Sigmoid colon (tissue), 4 donors: ENCODE measurements around the gene SUMF1.

Experiments
- EP300 ChIP-seq, 4 donors: sonication (generic); formaldehyde crosslinking; IDR thresholded peaks; one replicate each; pipeline ENCODE4 v1.6.1; 2017; ENCODE audit warnings: antibody characterized with exemption in 4 of 4
- POLR2A ChIP-seq, 2 donors: fragments of 450-650 bp; IDR thresholded peaks; one replicate each; pipeline ENCODE4 v1.6.1; 2016; ENCODE audit warnings: antibody characterized with exemption in 2 of 2, mild to moderate bottlenecking in 2 of 2, moderate library complexity in 2 of 2
- POLR2AphosphoS5 ChIP-seq, 4 donors: sonication (generic); formaldehyde crosslinking; IDR thresholded peaks; one replicate each; pipeline ENCODE4 v1.6.1; 2017; ENCODE audit warnings: antibody characterized with exemption in 4 of 4
- TF ChIP-seq, protein P1 (sequence below), 4 experiments: fragments of 450-650 bp in 3 of 4; fragments of 200-600 bp in 1 of 4; IDR thresholded peaks; one replicate each; pipeline ENCODE4 v1.5.1; 2016 to 2019; ENCODE audit warnings: antibody characterized with exemption in 4 of 4, mild to moderate bottlenecking in 3 of 4, moderate library complexity in 2 of 4

DNA sequence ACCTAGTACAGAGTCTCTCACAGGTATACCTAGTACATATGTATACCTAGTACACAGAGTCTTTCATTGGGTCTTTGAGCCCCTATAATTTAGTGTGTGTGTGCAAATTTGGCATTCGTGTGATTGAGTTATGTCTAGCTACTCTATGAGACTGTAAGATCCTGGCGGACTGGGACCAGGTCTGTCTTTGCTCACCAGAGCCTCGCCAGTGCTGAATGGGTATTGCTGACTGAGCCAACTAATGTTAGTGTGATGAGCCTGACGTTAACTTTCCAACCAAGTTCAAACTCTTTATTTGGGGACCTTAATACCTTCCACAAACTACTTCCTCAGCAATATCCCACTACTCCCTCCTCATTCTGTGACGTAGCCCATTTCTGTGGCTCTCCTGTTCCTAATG, 128.3 kb downstream of the SUMF1 start:
- TF ChIP-seq, protein P1, sequence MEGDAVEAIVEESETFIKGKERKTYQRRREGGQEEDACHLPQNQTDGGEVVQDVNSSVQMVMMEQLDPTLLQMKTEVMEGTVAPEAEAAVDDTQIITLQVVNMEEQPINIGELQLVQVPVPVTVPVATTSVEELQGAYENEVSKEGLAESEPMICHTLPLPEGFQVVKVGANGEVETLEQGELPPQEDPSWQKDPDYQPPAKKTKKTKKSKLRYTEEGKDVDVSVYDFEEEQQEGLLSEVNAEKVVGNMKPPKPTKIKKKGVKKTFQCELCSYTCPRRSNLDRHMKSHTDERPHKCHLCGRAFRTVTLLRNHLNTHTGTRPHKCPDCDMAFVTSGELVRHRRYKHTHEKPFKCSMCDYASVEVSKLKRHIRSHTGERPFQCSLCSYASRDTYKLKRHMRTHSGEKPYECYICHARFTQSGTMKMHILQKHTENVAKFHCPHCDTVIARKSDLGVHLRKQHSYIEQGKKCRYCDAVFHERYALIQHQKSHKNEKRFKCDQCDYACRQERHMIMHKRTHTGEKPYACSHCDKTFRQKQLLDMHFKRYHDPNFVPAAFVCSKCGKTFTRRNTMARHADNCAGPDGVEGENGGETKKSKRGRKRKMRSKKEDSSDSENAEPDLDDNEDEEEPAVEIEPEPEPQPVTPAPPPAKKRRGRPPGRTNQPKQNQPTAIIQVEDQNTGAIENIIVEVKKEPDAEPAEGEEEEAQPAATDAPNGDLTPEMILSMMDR (IDR thresholded peaks at IDR 0.05) = no peak
- no peak for TF ChIP-seq POLR2A (IDR thresholded peaks at IDR 0.05)
- TF ChIP-seq EP300 (IDR thresholded peaks at IDR 0.05) = no peak
- TF ChIP-seq POLR2AphosphoS5 (IDR thresholded peaks at IDR 0.05) = no peak
